K562 (cell line): ENCODE data around the gene RNF181. TPM values are rescaled to one million over a fixed set of nuclear protein-coding genes. Genes with fewer than 3 reads are reported as not detected.

Experiments used
- CREB3 ChIP-seq: fragments of 450-650 bp; conservative IDR thresholded peaks from 2 replicates; pipeline ENCODE4 v1.6.1; 2016; ENCODE audit warnings: missing genetic modification characterization, low read depth, mild to moderate bottlenecking, missing compliant biosample characterization, moderate library complexity
- CTCF ChIP-seq, 3 experiments: IDR thresholded peaks in 2 of 3; conservative IDR thresholded peaks in 1 of 3; 2 replicates each; pipeline ENCODE4 v1.5.1; 2011 to 2012; ENCODE audit warnings: low read length in 3 of 3, mild to moderate bottlenecking in 3 of 3, control low read depth in 2 of 3, improper control_type of control experiment in 1 of 3, inconsistent platforms in 1 of 3, low read depth in 1 of 3, mixed read lengths in 1 of 3, moderate library complexity in 1 of 3; ENCODE audit not compliant: insufficient read depth in 2 of 3
- EP400 ChIP-seq: fragments of 450-650 bp; IDR thresholded peaks from 2 replicates; pipeline ENCODE4 v1.6.1; 2017; ENCODE audit warnings: antibody characterized with exemption, mild to moderate bottlenecking, moderate library complexity
- FUS ChIP-seq: fragments of 200-400 bp; formaldehyde crosslinking; optimal IDR thresholded peaks from 2 replicates; pipeline ENCODE3; 2017; ENCODE audit warnings: low read depth, low read length
- GTF2B ChIP-seq: IDR thresholded peaks from 2 replicates; pipeline ENCODE4 v1.6.1; 2011; ENCODE audit not compliant: insufficient read length; ENCODE audit errors: extremely low read depth
- KLF13 ChIP-seq: fragments of 450-650 bp; IDR thresholded peaks from 2 replicates; pipeline ENCODE4 v1.6.1; 2016; ENCODE audit warnings: missing genetic modification characterization, low read depth, mild to moderate bottlenecking, missing compliant biosample characterization, moderate library complexity, borderline replicate concordance
- MBD1 ChIP-seq: fragments of 250-450 bp; sonication (Bioruptor Pico); IDR thresholded peaks from 2 replicates; pipeline ENCODE4 v1.8.0; 2022; ENCODE audit warnings: inconsistent platforms
- NRF1 ChIP-seq, 2 experiments: fragments of 450-650 bp; IDR thresholded peaks in 1 of 2; conservative IDR thresholded peaks in 1 of 2; 2 replicates each; pipeline ENCODE4 v1.6.1; 2014; ENCODE audit warnings: mild to moderate bottlenecking in 2 of 2
- PHB ChIP-seq: fragments of 250-450 bp; sonication (Bioruptor Pico); IDR thresholded peaks from 2 replicates; pipeline ENCODE4 v1.5.0; 2021
- POLR2AphosphoS5 ChIP-seq: IDR thresholded peaks from 2 replicates; pipeline ENCODE4 v1.6.1; 2011; ENCODE audit warnings: mild to moderate bottlenecking, low read depth, low read length, moderate library complexity; ENCODE audit not compliant: control insufficient read depth, insufficient read depth
- POU5F1 ChIP-seq: fragments of 150-350 bp; IDR thresholded peaks from 2 replicates; pipeline ENCODE4 v1.6.1; 2014; ENCODE audit warnings: borderline replicate concordance, low read length, low read depth, mild to moderate bottlenecking; ENCODE audit not compliant: partially characterized antibody
- RHOXF2B ChIP-seq: fragments of 250-450 bp; sonication (Bioruptor Pico); conservative IDR thresholded peaks from 2 replicates; pipeline ENCODE4 v1.5.1; 2021
- SIN3B ChIP-seq: fragments of 450-650 bp; IDR thresholded peaks from 2 replicates; pipeline ENCODE4 v1.6.1; 2017; ENCODE audit warnings: low read depth, mild to moderate bottlenecking, moderate library complexity
- TFAP4 ChIP-seq: sonication (generic); formaldehyde crosslinking; IDR thresholded peaks from 2 replicates; pipeline ENCODE4 v1.8.0; 2022; ENCODE audit warnings: missing genetic modification reagents, mild to moderate bottlenecking, moderate library complexity, borderline replicate concordance
- ZFX ChIP-seq: sonication (generic); formaldehyde crosslinking; IDR thresholded peaks from 2 replicates; pipeline ENCODE4 v1.8.0; 2022; ENCODE audit warnings: mild to moderate bottlenecking, missing genetic modification reagents, moderate library complexity
- ZKSCAN1 ChIP-seq: fragments of 150-350 bp; IDR thresholded peaks from 2 replicates; pipeline ENCODE4 v1.6.1; 2016; ENCODE audit warnings: low read depth, low read length
- ZNF140 ChIP-seq: fragments of 250-450 bp; sonication (Bioruptor Pico); IDR thresholded peaks from 2 replicates; pipeline ENCODE4 v1.8.0; 2021; ENCODE audit warnings: moderate library complexity, mild to moderate bottlenecking, inconsistent platforms
- ZNF644 ChIP-seq: fragments of 200-800 bp; sonication (Bioruptor generic); IDR thresholded peaks from 2 replicates; pipeline ENCODE4 v1.6.1; 2016; ENCODE audit warnings: low read depth, missing genetic modification characterization, missing compliant biosample characterization
- ZNF79 ChIP-seq: fragments of 250-450 bp; sonication (Bioruptor Pico); IDR thresholded peaks from 2 replicates; pipeline ENCODE4 v1.4.0; 2020; ENCODE audit warnings: low read depth, mild to moderate bottlenecking, moderate library complexity
- polyA plus RNA-seq, 8 experiments: library from polyadenylated mRNA; depleted of rRNA in 4 of 8; stranded (reverse) in 5 of 8; unstranded in 3 of 8; fragments of >200 nt; fragmentation: Nextera tagmentation in 2 of 8; fragmentation: Illumina TruSeq in 1 of 8; extraction: Ambion mirVana in 2 of 8; extraction: Trizol in 1 of 8; gene quantifications; 2 replicates each; pipeline versions ENCODE4 v1.2.1 to v1.2.3, GENCODE V29; 2011 to 2014; ENCODE audit warnings: inconsistent platforms in 1 of 8, missing spikeins in 1 of 8
- total RNA-seq, 7 experiments: library from RNA; depleted of rRNA in 6 of 7; stranded (reverse); fragments of >200 nt in 6 of 7; fragmentation: Illumina TruSeq in 2 of 7; extraction: Trizol in 2 of 7; gene quantifications; 2 replicates each; pipeline versions ENCODE4 v1.2.1 to v1.2.3, GENCODE V29; 2011 to 2021; ENCODE audit warnings: low replicate concordance in 1 of 7

The RNF181 gene
- total and polyA plus RNA-seq, 9 of the 15 experiments (the other 6 are each of a cell fraction or from before 2014, with no cell fraction given): 139 to 492 (median 253) TPM

- peak in 1 of 3 experiments; percentile 12; a peak in 1 of 6 replicates for TF ChIP-seq CTCF (IDR thresholded peaks at IDR 0.05 in 2 of 3, conservative IDR thresholded peaks at IDR 0.05 in 1 of 3; ENCODE audit: insufficient read depth in 2 of 3, low read depth in 1 of 3, low read length in 3 of 3)
- TF ChIP-seq EP400: peak; percentile 80
- no peak for TF ChIP-seq ZNF79 (CRISPR knock-in tag)
- TF ChIP-seq ZFX: peak; percentile 57
- TF ChIP-seq ZNF644 (tag): no peak
- no peak for TF ChIP-seq FUS
- peak; percentile 83; the same call in 1 of the 2 replicates for TF ChIP-seq KLF13 (tag)
- TF ChIP-seq NRF1 (conservative IDR thresholded peaks at IDR 0.05 in 1 of 2, IDR thresholded peaks at IDR 0.05 in 1 of 2): peak; percentile 70 to 76
- no peak for TF ChIP-seq POU5F1
- no peak for TF ChIP-seq MBD1 (CRISPR knock-in tag)
- TF ChIP-seq PHB: no peak
- no peak for TF ChIP-seq RHOXF2B (CRISPR knock-in tag)
- peak; percentile 41 for TF ChIP-seq GTF2B
- TF ChIP-seq ZKSCAN1: 0 out of 2 replicates have a peak, but pooled peaks have one; percentile 17
- TF ChIP-seq ZNF140 (CRISPR knock-in tag): no peak
- TF ChIP-seq CREB3 (tag): no peak
- TF ChIP-seq TFAP4 (CRISPR knock-in tag): peak; percentile 96
- TF ChIP-seq POLR2AphosphoS5: peak; percentile 95
- TF ChIP-seq SIN3B: peak; percentile 73
Observed at GRCh38 chr2:85561280-85562212, 34.0 kb upstream of the RNF181 start, which contains the start of gene GGCX (continued).
